Astrocyte of the cerebellum (primary cell): ENCODE data around the gene SREK1.

ENCODE experiments used
- DNase-seq: peaks from one replicate; pipeline ENCODE4 v3.0.0-alpha.2; 2011; ENCODE audit warnings: low read depth
- H3K4me3 ChIP-seq: 2 replicates; pipeline ENCODE4 v1.5.1; 2011; ENCODE audit warnings: mild to moderate bottlenecking, low read depth, low read length, moderate library complexity
- CTCF ChIP-seq: IDR thresholded peaks from 2 replicates; pipeline ENCODE4 v1.5.1; 2012; ENCODE audit warnings: low read length, low read depth, moderate library complexity, mild to moderate bottlenecking; ENCODE audit errors: missing control alignments
- in situ Hi-C: cut with HindIII; loops from 2 replicates; pipeline ENCODE4 v1.10.0; 2017; ENCODE audit warnings: low sequenced_read_pairs

The SREK1 gene

GRCh38 chr5:66171349-66172344, 27.5 kb downstream of the SREK1 start:
- H3K4me3 ChIP-seq = no peak overlapping the region
- DNase-seq = peak; percentile 33
- TF ChIP-seq CTCF = peak; percentile 40
- in situ Hi-C loops = no loop called here

GRCh38 chr5:66174338-66174737, 30.2 kb downstream of the SREK1 start:
- DNase-seq = peak; percentile 28
- in situ Hi-C loops = no loop called here
- peak; percentile 48 for TF ChIP-seq CTCF
- no peak overlapping the region for H3K4me3 ChIP-seq

GRCh38 chr5:66178799-66179198, 34.7 kb downstream of the SREK1 start:
- in situ Hi-C loops = no loop called here
- no peak for TF ChIP-seq CTCF
- no peak for DNase-seq

GRCh38 chr5:66179297-66180051, 35.4 kb downstream of the SREK1 start:
- no peak for DNase-seq
- no peak overlapping the region for H3K4me3 ChIP-seq
- no peak for TF ChIP-seq CTCF
- in situ Hi-C loops = no loop called here

More at GRCh38 chr5:66178799-66179198, 34.7 kb downstream of the SREK1 start:
- no peak overlapping the region for H3K4me3 ChIP-seq

GRCh38 chr5:66180282-66181155, 36.4 kb downstream of the SREK1 start:
- in situ Hi-C loops = no loop called here

More at GRCh38 chr5:66180282-66181155, 36.4 kb downstream of the SREK1 start:
- no peak overlapping the region for H3K4me3 ChIP-seq
- DNase-seq = no peak
- TF ChIP-seq CTCF = no peak
